B cell (primary cell): Measurements from ENCODE around the gene CYP4F22.

ENCODE experiments used
- CTCF ChIP-seq: fragments of 200-600 bp; IDR thresholded peaks from one replicate; pipeline ENCODE4 v1.8.0; 2022; ENCODE audit warnings: antibody characterized with exemption, mild to moderate bottlenecking
- EZH2 ChIP-seq: IDR thresholded peaks from 2 replicates; pipeline ENCODE4 v1.6.1; 2012; ENCODE audit warnings: borderline replicate concordance, low read depth, mild to moderate bottlenecking, moderate library complexity, low read length; ENCODE audit not compliant: insufficient read depth, poor library complexity, severe bottlenecking

- TF ChIP-seq CTCF (no peak), EZH2 (no peak)
These were observed 21.3 kb upstream of the CYP4F22 start for GRCh38 chr19:15487038-15487437.
